Inflammatory macrophage (primary cell): ENCODE data around the gene SEMA4D.
A peak's percentile ranks its signal among the peaks of the same experiment; 100 is the strongest.

Experiments used
- DNase-seq, 2 donors: peaks; one replicate each; pipeline ENCODE4 v3.0.0-alpha.2; 2020 to 2022

Gene SEMA4D

DNA sequence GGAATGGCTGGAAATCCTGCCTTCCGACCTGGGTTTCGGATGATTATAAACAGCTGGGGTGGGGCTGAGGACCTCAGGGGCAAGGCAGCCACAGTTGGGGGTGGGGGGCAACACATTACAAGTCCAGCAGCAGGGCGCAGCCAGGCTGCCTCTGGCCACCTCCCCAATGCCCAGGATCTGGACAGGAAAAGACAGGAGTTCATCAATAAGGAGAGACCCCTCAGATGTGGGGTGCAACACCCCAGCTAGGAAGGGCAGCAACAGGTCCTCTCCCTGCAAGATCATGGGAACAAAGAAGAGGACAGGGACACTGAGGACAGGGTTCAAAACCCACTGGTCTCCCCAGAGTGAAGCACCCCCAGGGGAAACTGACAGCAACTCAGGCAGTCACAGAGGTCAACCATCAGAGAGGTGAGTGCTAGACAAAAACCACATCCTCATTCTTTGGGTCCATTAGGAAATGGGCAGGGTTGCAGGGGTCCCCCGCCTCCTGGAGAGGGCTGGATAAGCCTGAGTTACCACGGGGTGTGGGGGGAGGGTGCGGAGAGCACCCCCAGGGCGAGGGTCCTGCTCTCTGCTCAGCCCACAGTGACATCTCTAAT, 33.5 kb downstream of the SEMA4D start:
- DNase-seq, result no peak

DNA sequence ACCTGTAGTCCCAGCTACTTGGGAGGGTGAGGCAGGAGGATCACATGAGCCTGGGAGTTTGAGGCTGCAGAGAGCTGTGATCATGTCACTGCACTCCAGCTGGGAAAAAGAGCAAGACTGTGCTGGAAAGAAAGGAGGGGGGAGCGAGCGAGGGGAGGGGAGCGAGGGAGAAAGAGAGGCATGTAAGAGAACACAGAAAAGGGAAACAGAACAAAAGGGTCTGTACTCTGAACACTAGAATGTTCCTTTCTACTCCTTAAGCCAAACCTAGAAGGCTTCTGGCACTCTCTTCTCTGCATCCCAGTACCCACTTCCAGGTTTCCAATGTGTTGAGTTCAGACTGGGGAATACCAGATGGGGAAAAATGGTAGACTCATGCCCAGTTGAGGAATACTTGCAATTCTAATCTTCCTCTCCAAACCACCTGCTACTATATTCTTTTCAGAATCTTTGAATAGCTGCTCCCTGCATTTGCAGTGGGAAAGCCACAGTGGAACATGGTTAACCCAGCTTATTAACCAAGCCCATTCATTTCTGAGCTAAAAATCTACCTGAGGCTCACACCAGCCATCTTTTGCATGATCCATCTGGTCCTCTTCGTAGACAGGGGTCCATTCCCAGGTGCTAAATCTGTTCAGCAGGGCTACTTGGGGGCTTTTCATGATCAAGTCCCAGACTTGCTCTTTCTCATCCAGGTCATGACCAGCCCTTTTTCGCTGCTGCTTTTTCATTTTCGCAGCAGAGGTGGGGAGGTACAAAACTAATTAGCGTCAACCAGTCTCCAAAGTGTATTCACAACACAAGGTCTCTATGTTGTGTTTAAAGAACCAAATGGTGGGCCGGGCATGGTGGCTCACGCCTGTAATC, 34.9 kb downstream of the SEMA4D start:
- no peak for DNase-seq

DNA sequence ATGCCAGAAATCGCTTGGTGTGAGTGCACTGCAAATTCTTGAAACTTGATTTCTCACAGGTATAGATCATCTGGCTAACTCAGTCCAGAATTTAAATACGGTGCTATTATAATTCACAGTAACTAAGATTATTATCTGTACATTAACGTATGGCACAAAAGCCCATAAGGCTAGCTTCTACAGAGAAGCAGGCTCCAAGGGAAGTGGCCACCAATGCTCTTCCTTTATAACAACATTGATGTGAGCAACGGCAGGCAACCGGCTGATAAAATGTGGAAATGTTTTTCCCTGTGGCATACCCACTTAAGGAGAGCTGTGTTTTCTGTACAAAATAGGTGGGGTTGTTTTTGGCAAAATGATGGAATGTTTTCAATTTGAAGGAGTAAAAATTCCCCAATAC, 35.7 kb downstream of the SEMA4D start:
- DNase-seq, result peak in 1 of 2 donors; percentile 32

DNA sequence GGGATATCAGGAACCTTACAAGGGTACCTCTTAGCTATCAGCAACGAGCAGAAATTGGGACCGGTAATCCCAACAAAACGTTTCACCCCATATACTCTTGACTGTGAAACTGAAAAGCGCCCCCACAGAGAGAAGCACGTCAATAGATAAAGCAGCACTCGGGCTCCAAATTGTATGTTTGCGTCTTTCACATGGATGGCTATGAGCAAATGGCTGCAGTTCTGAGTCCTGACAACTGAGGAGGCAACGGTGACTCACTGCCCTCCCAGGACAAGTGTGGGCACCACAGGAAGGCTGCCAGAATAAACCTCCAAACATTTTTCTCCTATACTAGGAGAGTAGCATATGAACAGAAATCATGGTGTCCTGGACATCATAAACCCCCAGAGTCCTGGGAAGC, 36.6 kb downstream of the SEMA4D start:
- peak in 1 of 2 donors; percentile 37 for DNase-seq

GRCh38 chr9:89460551-89460950, 37.4 kb downstream of the SEMA4D start:
- no peak for DNase-seq

- DNase-seq, result no peak
Measured at GRCh38 chr9:89458768-89459496, 39.0 kb downstream of the SEMA4D start.

DNA sequence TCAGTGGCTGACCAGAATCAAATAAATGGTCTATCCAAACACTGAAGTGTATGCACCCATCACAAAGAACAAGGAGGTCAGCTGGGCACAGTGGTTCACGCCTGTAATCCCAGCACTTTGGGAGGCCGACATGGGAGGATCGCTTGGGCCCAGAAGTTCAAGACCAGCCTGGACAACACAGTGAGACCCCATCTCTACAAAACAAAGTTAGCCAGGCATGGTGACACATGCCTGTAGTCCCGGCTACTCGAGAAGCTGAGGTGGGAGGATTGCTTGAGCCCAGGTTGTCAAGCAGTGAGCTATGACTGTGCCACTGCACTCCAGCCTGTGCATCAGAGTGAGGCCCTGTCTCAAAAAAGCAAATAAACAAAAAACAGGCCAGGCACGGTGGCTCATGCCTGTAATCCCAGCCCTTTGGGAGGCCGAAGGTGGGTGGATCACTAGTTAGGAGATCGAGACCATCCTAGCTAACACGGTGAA, 40.5 kb downstream of the SEMA4D start:
- no peak for DNase-seq

DNA sequence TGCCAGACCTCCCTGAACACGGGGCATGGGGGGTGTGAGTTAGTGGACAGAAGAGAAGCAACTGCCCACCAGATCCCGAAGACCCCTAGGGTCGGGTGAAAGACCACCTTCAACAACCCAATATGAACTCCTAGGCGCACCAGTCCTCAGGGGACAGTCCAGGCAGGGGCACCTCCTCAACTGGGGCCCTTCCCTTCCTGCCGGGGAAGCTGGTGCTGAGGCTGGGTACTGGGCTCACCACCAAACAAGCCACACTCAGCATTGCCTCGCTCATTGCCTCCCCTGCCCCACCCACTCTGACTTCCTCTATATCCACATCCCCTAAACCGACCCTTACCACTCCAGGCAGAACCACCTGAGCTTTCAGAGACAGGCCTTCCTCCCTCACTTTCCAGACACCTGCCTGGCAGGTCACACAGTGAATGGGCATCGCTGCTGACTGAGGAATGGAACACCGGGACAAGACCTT, 42.5 kb downstream of the SEMA4D start:
- no peak for DNase-seq

GRCh38 chr9:89454498-89455355, 43.2 kb downstream of the SEMA4D start:
- DNase-seq, result no peak

DNA sequence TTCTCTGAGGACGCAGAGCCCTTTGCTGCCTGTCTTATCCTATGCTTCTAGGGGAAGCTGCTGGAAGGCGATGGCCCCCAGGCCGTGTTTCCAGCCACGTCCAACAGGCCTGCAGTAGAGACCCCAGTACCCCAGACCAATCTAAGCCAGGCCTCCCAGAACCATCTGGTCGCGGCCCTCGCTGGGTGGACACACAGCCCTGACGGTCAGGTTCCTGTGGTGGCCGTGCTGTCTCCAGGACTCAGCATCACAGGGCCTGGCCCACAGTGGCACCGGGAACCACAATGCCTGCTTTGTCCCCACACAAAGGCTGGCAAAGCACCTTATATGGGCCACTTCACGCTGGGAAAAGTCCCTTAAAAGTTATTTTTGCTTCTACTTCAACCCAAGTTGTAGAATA, 44.5 kb downstream of the SEMA4D start:
- no peak for DNase-seq

DNA sequence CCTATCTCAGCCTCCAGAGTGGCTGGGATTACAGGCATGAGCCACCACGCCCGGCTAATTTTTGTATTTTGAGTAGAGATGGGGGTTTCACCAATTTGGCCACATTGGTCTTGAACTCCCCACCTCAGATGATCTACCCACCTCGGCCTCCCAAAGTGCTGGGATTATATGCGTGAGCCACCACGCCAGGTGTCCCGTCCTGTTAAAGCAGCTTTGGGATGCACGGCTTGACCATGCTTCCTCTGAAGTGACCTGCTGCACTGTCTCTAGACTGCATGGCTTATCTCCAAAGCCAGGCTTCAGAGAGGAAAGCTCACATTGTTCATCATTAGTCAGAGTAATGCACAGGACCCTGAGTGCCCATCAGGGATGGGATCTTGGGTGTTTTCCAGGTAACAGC, 45.4 kb downstream of the SEMA4D start:
- no peak for DNase-seq

DNA sequence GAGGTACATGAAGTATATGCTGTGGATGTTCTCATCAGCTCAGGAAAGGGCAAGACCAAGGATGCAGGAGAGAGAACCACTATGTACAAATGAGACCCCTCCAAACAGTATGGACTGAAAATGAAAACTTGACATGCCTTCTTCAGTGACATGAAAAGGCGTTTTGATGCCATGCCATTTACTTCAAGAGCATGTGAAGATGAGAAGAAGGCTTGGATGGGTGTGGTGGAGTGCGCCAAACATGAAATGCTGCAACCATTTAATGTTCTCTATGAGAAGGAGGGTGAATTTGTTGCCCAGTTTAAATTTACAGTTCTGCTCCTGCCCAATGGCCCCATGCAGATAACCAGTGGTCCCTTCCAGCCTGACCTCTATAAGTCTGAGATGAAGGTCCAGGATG, 47.7 kb downstream of the SEMA4D start:
- DNase-seq, result no peak

GRCh38 chr9:89449261-89449671, 48.6 kb downstream of the SEMA4D start:
- no peak for DNase-seq

GRCh38 chr9:89448821-89449220, 49.1 kb downstream of the SEMA4D start:
- DNase-seq, result no peak

DNA sequence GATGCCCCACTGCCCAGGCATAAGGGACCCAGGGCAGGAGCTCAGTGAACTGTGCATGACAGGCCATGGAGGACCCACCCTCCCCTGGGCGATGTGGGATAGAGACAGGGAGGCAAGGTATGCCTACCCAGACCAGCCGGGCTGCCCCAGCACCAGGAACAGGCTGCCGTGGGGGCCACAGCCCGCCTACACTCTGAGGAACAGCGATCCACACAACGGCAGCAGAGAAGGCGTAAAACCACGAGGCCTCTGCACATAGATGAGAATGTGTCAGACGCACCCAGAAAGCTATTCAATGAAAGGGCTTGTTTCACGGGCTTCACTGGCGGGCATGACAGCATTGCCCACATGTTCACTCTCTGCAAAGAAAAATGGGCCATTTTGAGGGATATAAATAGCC, 49.5 kb downstream of the SEMA4D start:
- peak; percentile 17 to 68 for DNase-seq

DNA sequence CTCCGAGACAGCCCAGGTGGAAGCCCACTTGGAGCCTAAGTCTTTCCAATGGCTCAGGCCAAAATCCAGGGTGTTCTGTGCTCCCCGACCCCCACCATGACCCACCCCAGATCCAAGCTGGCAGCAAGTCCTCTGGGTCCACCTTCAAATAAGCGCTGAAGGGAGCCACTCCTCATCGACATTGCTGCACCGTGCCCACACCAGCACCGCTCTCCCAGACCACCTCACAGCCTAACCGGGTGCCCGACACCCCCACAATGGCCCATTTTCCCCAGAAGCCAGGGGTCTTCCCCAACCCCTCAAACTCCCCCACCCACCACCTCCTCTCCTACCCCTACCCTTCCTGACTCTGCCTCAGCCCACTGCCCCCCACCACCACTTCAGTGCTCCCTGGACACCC, 50.5 kb downstream of the SEMA4D start:
- DNase-seq, result no peak

GRCh38 chr9:89446961-89447310, 51.0 kb downstream of the SEMA4D start:
- DNase-seq, result no peak

GRCh38 chr9:89446261-89446960, 51.5 kb downstream of the SEMA4D start:
- no peak for DNase-seq

- no peak for DNase-seq
Measured at GRCh38 chr9:89445801-89446251, 52.1 kb downstream of the SEMA4D start.

GRCh38 chr9:89444925-89445765, 52.8 kb downstream of the SEMA4D start:
- DNase-seq, result no peak

DNA sequence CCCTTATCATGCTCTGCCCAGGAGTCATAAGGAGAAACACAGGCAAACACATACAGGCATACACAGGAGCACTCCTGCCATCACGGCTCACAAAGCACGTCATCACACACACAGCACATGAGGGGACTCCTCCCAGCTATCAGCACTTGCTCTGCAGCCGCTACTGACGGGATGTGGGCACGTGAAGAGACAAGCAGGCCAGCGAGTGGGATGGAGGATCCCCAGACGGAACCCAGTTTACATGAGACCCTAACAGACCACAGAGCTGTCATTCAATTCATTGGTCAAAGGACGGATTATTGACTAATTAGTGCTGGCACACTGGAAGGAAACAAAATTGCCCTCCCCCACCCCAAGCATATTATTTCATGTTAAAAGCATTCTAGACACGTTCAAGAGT, 53.6 kb downstream of the SEMA4D start:
- DNase-seq, result no peak
